H1 (cell line): ENCODE results near the gene EXD2. TPM values are rescaled to one million over a fixed set of nuclear protein-coding genes. Genes with fewer than 3 reads are reported as not detected.

ENCODE experiments used
- CTCF ChIA-PET: fragments of 300-600 bp; sonication (Branson Sonifier 250); formaldehyde crosslinking; loops from one replicate; lab custom pipeline; 2021; ENCODE audit not compliant: partially characterized antibody; lab: Charles Lee
- POLR2A ChIA-PET: fragments of 300-600 bp; sonication (Branson Sonifier 250); formaldehyde crosslinking; loops from one replicate; lab custom pipeline; 2021; ENCODE audit warnings: inconsistent platforms; ENCODE audit not compliant: partially characterized antibody; lab: Charles Lee
- DNase-seq, 2 experiments: peaks; one replicate each; pipeline versions ENCODE4 v3.0.0 to v3.0.0-alpha.2; 2010 to 2022; ENCODE audit warnings: low spot score in 2 of 2, low read depth in 1 of 2, mixed read lengths in 1 of 2
- FAIRE-seq: peaks from 2 replicates; lab custom pipeline; 2011; peaks lifted over from hg19 to GRCh38; lab: Jason Lieb, UNC
- H2AFZ ChIP-seq: 2 replicates; pipeline ENCODE4 v1.8.1; 2012; ENCODE audit warnings: low read length, inconsistent platforms
- H2AK5ac ChIP-seq: 2 replicates; pipeline ENCODE4 v1.6.1; 2013; ENCODE audit warnings: low read depth, low read length
- H2BK120ac ChIP-seq: replicated peaks from 2 replicates; pipeline ENCODE3; 2013; ENCODE audit warnings: low read depth, low read length, inconsistent platforms
- H2BK12ac ChIP-seq: 2 replicates; pipeline ENCODE4 v1.6.1; 2013; ENCODE audit warnings: low read depth, low read length
- H2BK15ac ChIP-seq: 2 replicates; pipeline ENCODE4 v1.6.1; 2013; ENCODE audit warnings: low read length
- H2BK20ac ChIP-seq: 2 replicates; pipeline ENCODE4 v1.6.1; 2013; ENCODE audit warnings: low read length
- H2BK5ac ChIP-seq: 2 replicates; pipeline ENCODE4 v1.6.1; 2013; ENCODE audit warnings: low read depth, low read length
- H3K14ac ChIP-seq: 2 replicates; pipeline ENCODE4 v1.6.1; 2013; ENCODE audit warnings: inconsistent platforms; ENCODE audit not compliant: insufficient read length
- H3K18ac ChIP-seq: 2 replicates; pipeline ENCODE4 v1.6.1; 2013; ENCODE audit warnings: low read length; ENCODE audit errors: extremely low read depth
- H3K23ac ChIP-seq: 2 replicates; pipeline ENCODE4 v1.6.1; 2013; ENCODE audit warnings: inconsistent platforms; ENCODE audit not compliant: insufficient read length
- H3K23me2 ChIP-seq: 2 replicates; pipeline ENCODE4 v1.6.1; 2013; ENCODE audit warnings: low read depth, low read length
- H3K27ac ChIP-seq: 2 replicates; pipeline ENCODE4 v1.6.1; 2011; ENCODE audit warnings: low read depth, low read length, inconsistent platforms
- H3K27me3 ChIP-seq, 4 experiments: replicated peaks in 1 of 4; 1 replicate in 1 of 4; 2 replicates in 3 of 4; pipeline versions ENCODE4 v1.6.1 to v1.8.1; 2011 to 2013; ENCODE audit warnings: low read length in 3 of 4, mild to moderate bottlenecking in 3 of 4, inconsistent platforms in 2 of 4, mixed read lengths in 2 of 4, moderate library complexity in 1 of 4; ENCODE audit not compliant: control insufficient read depth in 3 of 4, insufficient read depth in 3 of 4; ENCODE audit errors: extremely low read depth in 1 of 4
- H3K36me3 ChIP-seq, 4 experiments: 2 replicates each; pipeline versions ENCODE4 v1.6.1 to v1.8.1; 2011 to 2013; ENCODE audit warnings: mild to moderate bottlenecking in 4 of 4, low read length in 3 of 4, moderate library complexity in 2 of 4, control low read depth in 1 of 4, inconsistent platforms in 1 of 4; ENCODE audit not compliant: insufficient read depth in 4 of 4, control insufficient read depth in 2 of 4
- H3K4ac ChIP-seq: replicated peaks from 2 replicates; pipeline ENCODE3; 2013; ENCODE audit warnings: low read length, low read depth, mixed read lengths, inconsistent platforms; ENCODE audit not compliant: insufficient read length
- H3K4me1 ChIP-seq, 4 experiments: replicated peaks in 1 of 4; 1 replicate in 1 of 4; 2 replicates in 3 of 4; pipeline versions ENCODE4 v1.6.1 to v1.8.1; 2011 to 2013; ENCODE audit warnings: low read length in 3 of 4, inconsistent platforms in 2 of 4, mixed read lengths in 1 of 4; ENCODE audit not compliant: insufficient read depth in 4 of 4, control insufficient read depth in 3 of 4
- H3K4me2 ChIP-seq, 2 experiments: 2 replicates each; pipeline versions ENCODE4 v1.6.1 to v1.8.1; 2011 to 2013; ENCODE audit warnings: low read depth in 2 of 2, low read length in 2 of 2, control low read depth in 1 of 2, inconsistent platforms in 1 of 2, mild to moderate bottlenecking in 1 of 2; ENCODE audit not compliant: insufficient read depth in 1 of 2
- H3K4me3 ChIP-seq, 4 experiments: fragments of 200-600, 300-600 bp in 1 of 4; sonication (generic), shearing (Covaris generic), sonication (Bioruptor Twin) in 1 of 4; 2 replicates each; pipeline versions ENCODE4 v1.5.1 to v1.8.1; 2011 to 2016; ENCODE audit warnings: low read length in 4 of 4, low read depth in 3 of 4, control low read depth in 2 of 4, inconsistent platforms in 2 of 4, mild to moderate bottlenecking in 2 of 4, mixed read lengths in 1 of 4, moderate library complexity in 1 of 4; ENCODE audit not compliant: insufficient read depth in 2 of 4; ENCODE audit errors: extremely low read depth in 1 of 4
- H3K56ac ChIP-seq: replicated peaks from 2 replicates; pipeline ENCODE3; 2013; ENCODE audit warnings: low read depth, mild to moderate bottlenecking, mixed read lengths, low read length, inconsistent platforms; ENCODE audit not compliant: insufficient read length
- H3K79me1 ChIP-seq: 2 replicates; pipeline ENCODE4 v1.6.1; 2013; ENCODE audit warnings: low read depth, low read length, control low read depth
- H3K79me2 ChIP-seq, 2 experiments: 2 replicates each; pipeline versions ENCODE4 v1.6.1 to v1.8.1; 2012 to 2013; ENCODE audit warnings: low read length in 2 of 2, mild to moderate bottlenecking in 2 of 2, inconsistent platforms in 1 of 2; ENCODE audit not compliant: insufficient read depth in 2 of 2, control insufficient read depth in 1 of 2
- H3K9ac ChIP-seq, 4 experiments: replicated peaks in 1 of 4; 1 replicate in 1 of 4; 2 replicates in 3 of 4; pipeline versions ENCODE4 v1.6.1 to v1.8.1; 2011 to 2013; ENCODE audit warnings: low read depth in 3 of 4, low read length in 3 of 4, control low read depth in 2 of 4, mild to moderate bottlenecking in 2 of 4, moderate library complexity in 2 of 4, inconsistent platforms in 1 of 4; ENCODE audit errors: extremely low read depth in 1 of 4
- H3K9me3 ChIP-seq, 2 experiments: 2 replicates each; pipeline versions ENCODE4 v1.6.1 to v1.8.1; 2012 to 2013; ENCODE audit warnings: mild to moderate bottlenecking in 2 of 2, moderate library complexity in 2 of 2, control low read depth in 1 of 2, inconsistent platforms in 1 of 2, low read depth in 1 of 2, low read length in 1 of 2, mixed read lengths in 1 of 2; ENCODE audit not compliant: insufficient read depth in 2 of 2
- H4K20me1 ChIP-seq, 2 experiments: replicated peaks in 1 of 2; 2 replicates each; pipeline versions ENCODE3 to v1.8.1; 2011 to 2013; ENCODE audit warnings: inconsistent platforms in 2 of 2, low read length in 2 of 2, mild to moderate bottlenecking in 1 of 2; ENCODE audit not compliant: insufficient read depth in 2 of 2, control insufficient read depth in 1 of 2
- H4K5ac ChIP-seq: 2 replicates; pipeline ENCODE4 v1.6.1; 2013; ENCODE audit warnings: low read length, low read depth, mixed read lengths, inconsistent platforms; ENCODE audit not compliant: insufficient read length
- H4K8ac ChIP-seq: 2 replicates; pipeline ENCODE4 v1.8.0; 2013; ENCODE audit warnings: mild to moderate bottlenecking, moderate library complexity, low read length, inconsistent platforms; ENCODE audit not compliant: insufficient read depth; ENCODE audit errors: extremely low read depth
- H4K91ac ChIP-seq: replicated peaks from 2 replicates; pipeline ENCODE3; 2013; ENCODE audit warnings: low read length, mixed read lengths, inconsistent platforms; ENCODE audit not compliant: insufficient read length
- BRCA1 ChIP-seq: IDR thresholded peaks from 2 replicates; pipeline ENCODE4 v1.6.1; 2012; ENCODE audit warnings: low read depth, low read length, improper control_type of control experiment
- CTCF ChIP-seq, 3 experiments: IDR thresholded peaks; 1 replicate in 2 of 3; 2 replicates in 1 of 3; pipeline versions ENCODE4 v1.5.1 to v1.6.1; 2011; ENCODE audit warnings: low read length in 3 of 3, mild to moderate bottlenecking in 3 of 3, inconsistent platforms in 2 of 3, low read depth in 1 of 3, moderate library complexity in 1 of 3; ENCODE audit not compliant: insufficient read depth in 1 of 3; ENCODE audit errors: control extremely low read depth in 1 of 3
- HDAC2 ChIP-seq, 2 experiments: fragments of 300-600 bp in 1 of 2; sonication (generic) in 1 of 2; IDR thresholded peaks; 2 replicates each; pipeline ENCODE4 v1.6.1; 2011 to 2012; ENCODE audit warnings: low read depth in 2 of 2, low read length in 2 of 2, mild to moderate bottlenecking in 2 of 2, moderate library complexity in 2 of 2, borderline replicate concordance in 1 of 2, inconsistent platforms in 1 of 2
- JUN ChIP-seq: IDR thresholded peaks from 2 replicates; pipeline ENCODE4 v1.6.1; 2011; ENCODE audit warnings: low read depth, mild to moderate bottlenecking, improper control_type of control experiment, low read length
- SIRT6 ChIP-seq: IDR thresholded peaks from one replicate; pipeline ENCODE4 v1.7.1; 2012; ENCODE audit warnings: low read length, inconsistent platforms
- SP1 ChIP-seq: IDR thresholded peaks from 2 replicates; pipeline ENCODE4 v1.6.1; 2011; ENCODE audit warnings: low read depth, low read length
- SRF ChIP-seq: IDR thresholded peaks from 2 replicates; pipeline ENCODE4 v1.6.1; 2011; ENCODE audit warnings: mild to moderate bottlenecking, low read depth, low read length, moderate library complexity
- TBP ChIP-seq: IDR thresholded peaks from 2 replicates; pipeline ENCODE4 v1.6.1; 2011; ENCODE audit warnings: low read depth, low read length, improper control_type of control experiment
- WGBS, 2 experiments: shearing (Covaris generic) in 1 of 2; methylation state at CpG; one replicate each; pipeline versions ENCODE4 v1.1.6 to v1.1.7; 2013 to 2015; ENCODE audit warnings: low lambda C conversion rate in 2 of 2, mixed read lengths in 2 of 2, inconsistent platforms in 1 of 2, low coverage in 1 of 2, missing lambda C conversion rate in 1 of 2; ENCODE audit not compliant: insufficient replicate concordance in 2 of 2, insufficient coverage in 1 of 2, insufficient read length in 1 of 2; ENCODE audit errors: extremely low coverage in 1 of 2, missing lambda C conversion rate in 1 of 2; 5-methylcytosine and 5-hydroxymethylcytosine counted together
- polyA plus RNA-seq, 7 experiments: library from polyadenylated mRNA; depleted of rRNA in 3 of 7; stranded (reverse) in 5 of 7; unstranded in 2 of 7; fragments of >200 nt in 5 of 7; fragments of 200-250 nt in 2 of 7; gene quantifications; 1 replicate in 5 of 7; 2 replicates in 1 of 7; 4 replicates in 1 of 7; pipeline versions ENCODE4 v1.2.1 to v1.2.3, GENCODE V29; 2011 to 2013; ENCODE audit warnings: missing spikeins in 2 of 7, mixed read lengths in 2 of 7
- total RNA-seq: library from RNA; stranded (reverse); fragmentation: NEBNext Ultra II Directional; extraction: Animal tissue kit (Norgen Biotek cat#: 25700); gene quantifications from 2 replicates; pipeline ENCODE4 v1.2.1, GENCODE V29; 2021

Gene EXD2
- total and polyA plus RNA-seq, 2 of the 8 experiments (the other 6 are each of a cell fraction or from before 2014, with no cell fraction given): 11.9 to 25.9 TPM

- peak overlapping the region; percentile 76 to 94 for H3K4me2 ChIP-seq
- H3K4me3 ChIP-seq: peak overlapping the region; percentile 62 to 89 (median 78)
- peak overlapping the region; percentile 41; the same call in 1 of the 2 replicates for H3K18ac ChIP-seq
- peak overlapping the region; percentile 26 for H3K56ac ChIP-seq
- H3K36me3 ChIP-seq: 0 out of 8 replicates have a peak, but pooled peaks cover 0 to 3% (median 0%) of the 10 kb centered on the region in 4 experiments
- FAIRE-seq: no peak
- H3K14ac ChIP-seq: no peak overlapping the region
- peaks cover 2% of the 10 kb centered on the region; the same call in 1 of the 2 replicates for H3K79me1 ChIP-seq
- no peak overlapping the region for H2BK5ac ChIP-seq
- DNase-seq: peak; percentile 78 to 92
- H2BK120ac ChIP-seq: no peak overlapping the region
- peaks cover 9% of the 10 kb centered on the region for H3K23me2 ChIP-seq
- H4K91ac ChIP-seq: no peak overlapping the region
- no peak overlapping the region for H3K23ac ChIP-seq
- ChIA-PET CTCF (interaction anchor here (0.6 to 4.0 kb wide), 16 partner anchors 8 to 276 kb away, joined by 3 to 31 read pairs (median 4); partner anchors contain the start of genes EXD2 and GALNT16), POLR2A (interaction anchor here (1.1 to 2.1 kb wide), 7 partner anchors 11 to 359 kb away, joined by 3 to 6 read pairs (median 5); partner anchors contain the start of genes EXD2 and ZFP36L1)
- peaks cover 0 to 38% of the 10 kb centered on the region in 2 experiments; a peak in 3 of 4 replicates for H3K79me2 ChIP-seq
- H4K20me1 ChIP-seq: peaks cover 2% of the 10 kb centered on the region in 2 experiments
- H2BK15ac ChIP-seq: no peak overlapping the region
- H3K4me1 ChIP-seq: peaks cover 0 to 6% (median 5%) of the 10 kb centered on the region in 4 experiments
- no peak overlapping the region for H3K27ac ChIP-seq
- no peak overlapping the region; the same call in 1 of the 2 replicates for H2AFZ ChIP-seq
- no peak overlapping the region for H2AK5ac ChIP-seq
- H3K27me3 ChIP-seq: peaks cover 0 to 12% (median 5%) of the 10 kb centered on the region in 4 experiments; a peak in 5 of 7 replicates
- H3K9ac ChIP-seq: peak overlapping the region; percentile 31 to 77 (median 60); a peak in 6 of 7 replicates
- no peak overlapping the region for H2BK12ac ChIP-seq
- H3K9me3 ChIP-seq: no peaks in the 10 kb centered on the region
- H2BK20ac ChIP-seq: no peak overlapping the region
- H4K8ac ChIP-seq: peak overlapping the region; percentile 81; the same call in 1 of the 2 replicates
- 1% methylated on average over 28 of the region's 57 CpGs; no CpG with 5 or more reads in 1 of the 2 experiments for WGBS, 2 experiments
- H3K4ac ChIP-seq: peak overlapping the region; percentile 94
- peak overlapping the region; percentile 28 for H4K5ac ChIP-seq
- TF ChIP-seq SP1: no peak
- TF ChIP-seq JUN: no peak
- TF ChIP-seq HDAC2 (IDR thresholded peaks at IDR 0.05; ENCODE audit: borderline replicate concordance in 1 of 2, low read depth in 2 of 2, low read length in 2 of 2): peak in 1 of 2 experiments; percentile 66; a peak in 2 of 4 replicates
- TF ChIP-seq SRF: peak; percentile 82
- TF ChIP-seq SIRT6: no peak
- peak in 2 of 3 experiments; percentile 59 to 63; a peak in 3 of 4 replicates for TF ChIP-seq CTCF (IDR thresholded peaks at IDR 0.05; ENCODE audit: control extremely low read depth in 1 of 3, insufficient read depth in 1 of 3, low read depth in 1 of 3, low read length in 3 of 3)
- TF ChIP-seq TBP: peak; percentile 26; the same call in 1 of the 2 replicates
- TF ChIP-seq BRCA1: no peak
These were observed 39.7 kb upstream of the EXD2 start for GRCh38 chr14:69151458-69152180.
